H1 (cell line): Measurements from ENCODE around the gene DUSP3. TPM values are rescaled to one million over a fixed set of nuclear protein-coding genes. Genes with fewer than 3 reads are reported as not detected.

Experiments used
- CTCF ChIA-PET: fragments of 300-600 bp; sonication (Branson Sonifier 250); formaldehyde crosslinking; loops from one replicate; lab custom pipeline; 2021; ENCODE audit not compliant: partially characterized antibody; lab: Charles Lee
- POLR2A ChIA-PET: fragments of 300-600 bp; sonication (Branson Sonifier 250); formaldehyde crosslinking; loops from one replicate; lab custom pipeline; 2021; ENCODE audit warnings: inconsistent platforms; ENCODE audit not compliant: partially characterized antibody; lab: Charles Lee
- DNase-seq, 2 experiments: peaks; one replicate each; pipeline versions ENCODE4 v3.0.0 to v3.0.0-alpha.2; 2010 to 2022; ENCODE audit warnings: low spot score in 2 of 2, low read depth in 1 of 2, mixed read lengths in 1 of 2
- FAIRE-seq: peaks from 2 replicates; lab custom pipeline; 2011; peaks lifted over from hg19 to GRCh38; lab: Jason Lieb, UNC
- H2AFZ ChIP-seq: 2 replicates; pipeline ENCODE4 v1.8.1; 2012; ENCODE audit warnings: low read length, inconsistent platforms
- H2AK5ac ChIP-seq: 2 replicates; pipeline ENCODE4 v1.6.1; 2013; ENCODE audit warnings: low read depth, low read length
- H2BK120ac ChIP-seq: replicated peaks from 2 replicates; pipeline ENCODE3; 2013; ENCODE audit warnings: low read depth, low read length, inconsistent platforms
- H2BK12ac ChIP-seq: 2 replicates; pipeline ENCODE4 v1.6.1; 2013; ENCODE audit warnings: low read depth, low read length
- H2BK15ac ChIP-seq: 2 replicates; pipeline ENCODE4 v1.6.1; 2013; ENCODE audit warnings: low read length
- H2BK20ac ChIP-seq: 2 replicates; pipeline ENCODE4 v1.6.1; 2013; ENCODE audit warnings: low read length
- H2BK5ac ChIP-seq: 2 replicates; pipeline ENCODE4 v1.6.1; 2013; ENCODE audit warnings: low read depth, low read length
- H3K14ac ChIP-seq: 2 replicates; pipeline ENCODE4 v1.6.1; 2013; ENCODE audit warnings: inconsistent platforms; ENCODE audit not compliant: insufficient read length
- H3K18ac ChIP-seq: 2 replicates; pipeline ENCODE4 v1.6.1; 2013; ENCODE audit warnings: low read length; ENCODE audit errors: extremely low read depth
- H3K23ac ChIP-seq: 2 replicates; pipeline ENCODE4 v1.6.1; 2013; ENCODE audit warnings: inconsistent platforms; ENCODE audit not compliant: insufficient read length
- H3K23me2 ChIP-seq: 2 replicates; pipeline ENCODE4 v1.6.1; 2013; ENCODE audit warnings: low read depth, low read length
- H3K27ac ChIP-seq: 2 replicates; pipeline ENCODE4 v1.6.1; 2011; ENCODE audit warnings: low read depth, low read length, inconsistent platforms
- H3K27me3 ChIP-seq, 4 experiments: replicated peaks in 1 of 4; 1 replicate in 1 of 4; 2 replicates in 3 of 4; pipeline versions ENCODE4 v1.6.1 to v1.8.1; 2011 to 2013; ENCODE audit warnings: low read length in 3 of 4, mild to moderate bottlenecking in 3 of 4, inconsistent platforms in 2 of 4, mixed read lengths in 2 of 4, moderate library complexity in 1 of 4; ENCODE audit not compliant: control insufficient read depth in 3 of 4, insufficient read depth in 3 of 4; ENCODE audit errors: extremely low read depth in 1 of 4
- H3K36me3 ChIP-seq, 4 experiments: 2 replicates each; pipeline versions ENCODE4 v1.6.1 to v1.8.1; 2011 to 2013; ENCODE audit warnings: mild to moderate bottlenecking in 4 of 4, low read length in 3 of 4, moderate library complexity in 2 of 4, control low read depth in 1 of 4, inconsistent platforms in 1 of 4; ENCODE audit not compliant: insufficient read depth in 4 of 4, control insufficient read depth in 2 of 4
- H3K4ac ChIP-seq: replicated peaks from 2 replicates; pipeline ENCODE3; 2013; ENCODE audit warnings: low read length, low read depth, mixed read lengths, inconsistent platforms; ENCODE audit not compliant: insufficient read length
- H3K4me1 ChIP-seq, 4 experiments: replicated peaks in 1 of 4; 1 replicate in 1 of 4; 2 replicates in 3 of 4; pipeline versions ENCODE4 v1.6.1 to v1.8.1; 2011 to 2013; ENCODE audit warnings: low read length in 3 of 4, inconsistent platforms in 2 of 4, mixed read lengths in 1 of 4; ENCODE audit not compliant: insufficient read depth in 4 of 4, control insufficient read depth in 3 of 4
- H3K4me2 ChIP-seq, 2 experiments: 2 replicates each; pipeline versions ENCODE4 v1.6.1 to v1.8.1; 2011 to 2013; ENCODE audit warnings: low read depth in 2 of 2, low read length in 2 of 2, control low read depth in 1 of 2, inconsistent platforms in 1 of 2, mild to moderate bottlenecking in 1 of 2; ENCODE audit not compliant: insufficient read depth in 1 of 2
- H3K4me3 ChIP-seq, 4 experiments: fragments of 200-600, 300-600 bp in 1 of 4; sonication (generic), shearing (Covaris generic), sonication (Bioruptor Twin) in 1 of 4; 2 replicates each; pipeline versions ENCODE4 v1.5.1 to v1.8.1; 2011 to 2016; ENCODE audit warnings: low read length in 4 of 4, low read depth in 3 of 4, control low read depth in 2 of 4, inconsistent platforms in 2 of 4, mild to moderate bottlenecking in 2 of 4, mixed read lengths in 1 of 4, moderate library complexity in 1 of 4; ENCODE audit not compliant: insufficient read depth in 2 of 4; ENCODE audit errors: extremely low read depth in 1 of 4
- H3K56ac ChIP-seq: replicated peaks from 2 replicates; pipeline ENCODE3; 2013; ENCODE audit warnings: low read depth, mild to moderate bottlenecking, mixed read lengths, low read length, inconsistent platforms; ENCODE audit not compliant: insufficient read length
- H3K79me1 ChIP-seq: 2 replicates; pipeline ENCODE4 v1.6.1; 2013; ENCODE audit warnings: low read depth, low read length, control low read depth
- H3K79me2 ChIP-seq, 2 experiments: 2 replicates each; pipeline versions ENCODE4 v1.6.1 to v1.8.1; 2012 to 2013; ENCODE audit warnings: low read length in 2 of 2, mild to moderate bottlenecking in 2 of 2, inconsistent platforms in 1 of 2; ENCODE audit not compliant: insufficient read depth in 2 of 2, control insufficient read depth in 1 of 2
- H3K9ac ChIP-seq, 4 experiments: replicated peaks in 1 of 4; 1 replicate in 1 of 4; 2 replicates in 3 of 4; pipeline versions ENCODE4 v1.6.1 to v1.8.1; 2011 to 2013; ENCODE audit warnings: low read depth in 3 of 4, low read length in 3 of 4, control low read depth in 2 of 4, mild to moderate bottlenecking in 2 of 4, moderate library complexity in 2 of 4, inconsistent platforms in 1 of 4; ENCODE audit errors: extremely low read depth in 1 of 4
- H3K9me3 ChIP-seq, 2 experiments: 2 replicates each; pipeline versions ENCODE4 v1.6.1 to v1.8.1; 2012 to 2013; ENCODE audit warnings: mild to moderate bottlenecking in 2 of 2, moderate library complexity in 2 of 2, control low read depth in 1 of 2, inconsistent platforms in 1 of 2, low read depth in 1 of 2, low read length in 1 of 2, mixed read lengths in 1 of 2; ENCODE audit not compliant: insufficient read depth in 2 of 2
- H4K20me1 ChIP-seq, 2 experiments: replicated peaks in 1 of 2; 2 replicates each; pipeline versions ENCODE3 to v1.8.1; 2011 to 2013; ENCODE audit warnings: inconsistent platforms in 2 of 2, low read length in 2 of 2, mild to moderate bottlenecking in 1 of 2; ENCODE audit not compliant: insufficient read depth in 2 of 2, control insufficient read depth in 1 of 2
- H4K5ac ChIP-seq: 2 replicates; pipeline ENCODE4 v1.6.1; 2013; ENCODE audit warnings: low read length, low read depth, mixed read lengths, inconsistent platforms; ENCODE audit not compliant: insufficient read length
- H4K8ac ChIP-seq: 2 replicates; pipeline ENCODE4 v1.8.0; 2013; ENCODE audit warnings: mild to moderate bottlenecking, moderate library complexity, low read length, inconsistent platforms; ENCODE audit not compliant: insufficient read depth; ENCODE audit errors: extremely low read depth
- H4K91ac ChIP-seq: replicated peaks from 2 replicates; pipeline ENCODE3; 2013; ENCODE audit warnings: low read length, mixed read lengths, inconsistent platforms; ENCODE audit not compliant: insufficient read length
- CBX8 ChIP-seq: fragments of 300-800, 300-1000 bp; sonication (generic); IDR thresholded peaks from 2 replicates; pipeline ENCODE4 v1.7.1; 2016; ENCODE audit warnings: low read depth, low read length, borderline replicate concordance
- CREB1 ChIP-seq: IDR thresholded peaks from 2 replicates; pipeline ENCODE4 v1.6.1; 2012; ENCODE audit warnings: inconsistent platforms
- EGR1 ChIP-seq: IDR thresholded peaks from 2 replicates; pipeline ENCODE4 v1.6.1; 2011; ENCODE audit warnings: low read depth, low read length, borderline replicate concordance
- KDM4A ChIP-seq: IDR thresholded peaks from one replicate; pipeline ENCODE4 v1.7.1; 2012; ENCODE audit warnings: low read depth, mild to moderate bottlenecking, moderate library complexity, low read length, inconsistent platforms; ENCODE audit not compliant: severe bottlenecking
- PHF8 ChIP-seq: fragments of 200-600 bp; sonication (generic); conservative IDR thresholded peaks from 2 replicates; pipeline ENCODE4 v1.7.1; 2012; ENCODE audit warnings: low read depth, mild to moderate bottlenecking, inconsistent platforms, low read length, moderate library complexity
- SIRT6 ChIP-seq: IDR thresholded peaks from one replicate; pipeline ENCODE4 v1.7.1; 2012; ENCODE audit warnings: low read length, inconsistent platforms
- ZNF274 ChIP-seq: IDR thresholded peaks from 2 replicates; pipeline ENCODE4 v1.7.0; 2012; ENCODE audit warnings: low read length, borderline replicate concordance; ENCODE audit errors: extremely low read depth
- WGBS, 2 experiments: shearing (Covaris generic) in 1 of 2; methylation state at CpG; one replicate each; pipeline versions ENCODE4 v1.1.6 to v1.1.7; 2013 to 2015; ENCODE audit warnings: low lambda C conversion rate in 2 of 2, mixed read lengths in 2 of 2, inconsistent platforms in 1 of 2, low coverage in 1 of 2, missing lambda C conversion rate in 1 of 2; ENCODE audit not compliant: insufficient replicate concordance in 2 of 2, insufficient coverage in 1 of 2, insufficient read length in 1 of 2; ENCODE audit errors: extremely low coverage in 1 of 2, missing lambda C conversion rate in 1 of 2; 5-methylcytosine and 5-hydroxymethylcytosine counted together
- polyA plus RNA-seq, 7 experiments: library from polyadenylated mRNA; depleted of rRNA in 3 of 7; stranded (reverse) in 5 of 7; unstranded in 2 of 7; fragments of >200 nt in 5 of 7; fragments of 200-250 nt in 2 of 7; gene quantifications; 1 replicate in 5 of 7; 2 replicates in 1 of 7; 4 replicates in 1 of 7; pipeline versions ENCODE4 v1.2.1 to v1.2.3, GENCODE V29; 2011 to 2013; ENCODE audit warnings: missing spikeins in 2 of 7, mixed read lengths in 2 of 7
- total RNA-seq: library from RNA; stranded (reverse); fragmentation: NEBNext Ultra II Directional; extraction: Animal tissue kit (Norgen Biotek cat#: 25700); gene quantifications from 2 replicates; pipeline ENCODE4 v1.2.1, GENCODE V29; 2021
- TF ChIP-seq, protein P1 (sequence below): IDR thresholded peaks from 2 replicates; pipeline ENCODE4 v1.6.1; 2012; ENCODE audit warnings: inconsistent platforms
- TF ChIP-seq, protein P2 (sequence below): IDR thresholded peaks from 2 replicates; pipeline ENCODE4 v1.6.1; 2011; ENCODE audit warnings: low read length, improper control_type of control experiment

The DUSP3 gene
- total and polyA plus RNA-seq, 2 of the 8 experiments (the other 6 are each of a cell fraction or from before 2014, with no cell fraction given) = 15.1 to 21.2 TPM

DNA sequence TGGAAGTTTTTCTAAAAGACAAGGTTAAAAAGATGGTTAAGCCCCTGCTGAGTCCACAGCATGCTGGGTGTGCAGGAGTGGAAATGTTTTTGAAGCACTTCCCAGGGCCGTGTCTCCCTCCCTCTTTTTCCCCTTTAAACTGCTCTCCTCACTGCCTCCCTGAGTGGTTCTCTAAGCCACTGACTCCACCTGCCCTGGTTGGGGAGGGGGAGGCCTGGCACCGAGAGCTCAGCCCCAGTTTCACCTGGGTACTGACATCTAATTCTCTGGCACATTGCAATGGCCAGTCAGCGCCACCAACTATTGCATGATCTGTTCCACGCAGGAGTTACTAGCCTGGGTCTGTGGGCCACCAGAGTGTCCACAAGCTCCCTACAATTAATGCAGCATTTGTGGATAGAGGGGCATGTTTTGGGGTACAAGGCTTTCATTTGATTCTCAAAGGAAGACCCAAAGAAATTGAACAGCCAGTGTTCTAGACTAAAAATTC lies 31.5 kb upstream of the DUSP3 start:
- H4K8ac ChIP-seq = no peak overlapping the region
- H3K23ac ChIP-seq = no peak overlapping the region
- no peak overlapping the region for H4K91ac ChIP-seq
- no peaks in the 10 kb centered on the region for H3K79me1 ChIP-seq
- no peak overlapping the region for H3K4me2 ChIP-seq
- H3K79me2 ChIP-seq = no peaks in the 10 kb centered on the region
- CTCF ChIA-PET = interaction anchor here (3.3 kb wide), 1 partner anchor 36 kb away, joined by 10 read pairs; the partner anchor contains the start of gene CD300LG
- no peaks in the 10 kb centered on the region for H3K27me3 ChIP-seq
- H2BK12ac ChIP-seq = no peak overlapping the region
- H3K9me3 ChIP-seq = no peaks in the 10 kb centered on the region
- no peaks in the 10 kb centered on the region for H3K23me2 ChIP-seq
- H3K4me3 ChIP-seq = no peak overlapping the region
- no peak overlapping the region for H3K18ac ChIP-seq
- H3K27ac ChIP-seq = no peak overlapping the region
- no peak for DNase-seq
- no peak overlapping the region for H3K56ac ChIP-seq
- H4K5ac ChIP-seq = no peak overlapping the region
- no peak overlapping the region for H2BK120ac ChIP-seq
- H3K36me3 ChIP-seq = no peaks in the 10 kb centered on the region
- no peak overlapping the region for H2BK5ac ChIP-seq
- peaks cover 0 to 4% (median 1%) of the 10 kb centered on the region in 4 experiments; a peak in 1 of 7 replicates for H3K4me1 ChIP-seq
- no peak overlapping the region for H3K14ac ChIP-seq
- TF ChIP-seq CBX8 (no peak), ZNF274 (no peak), EGR1 (no peak), SIRT6 (no peak), KDM4A (no peak), PHF8 (no peak), CREB1 (no peak)
- TF ChIP-seq, protein P1, sequence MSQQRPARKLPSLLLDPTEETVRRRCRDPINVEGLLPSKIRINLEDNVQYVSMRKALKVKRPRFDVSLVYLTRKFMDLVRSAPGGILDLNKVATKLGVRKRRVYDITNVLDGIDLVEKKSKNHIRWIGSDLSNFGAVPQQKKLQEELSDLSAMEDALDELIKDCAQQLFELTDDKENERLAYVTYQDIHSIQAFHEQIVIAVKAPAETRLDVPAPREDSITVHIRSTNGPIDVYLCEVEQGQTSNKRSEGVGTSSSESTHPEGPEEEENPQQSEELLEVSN = no peak
- TF ChIP-seq, protein P2, sequence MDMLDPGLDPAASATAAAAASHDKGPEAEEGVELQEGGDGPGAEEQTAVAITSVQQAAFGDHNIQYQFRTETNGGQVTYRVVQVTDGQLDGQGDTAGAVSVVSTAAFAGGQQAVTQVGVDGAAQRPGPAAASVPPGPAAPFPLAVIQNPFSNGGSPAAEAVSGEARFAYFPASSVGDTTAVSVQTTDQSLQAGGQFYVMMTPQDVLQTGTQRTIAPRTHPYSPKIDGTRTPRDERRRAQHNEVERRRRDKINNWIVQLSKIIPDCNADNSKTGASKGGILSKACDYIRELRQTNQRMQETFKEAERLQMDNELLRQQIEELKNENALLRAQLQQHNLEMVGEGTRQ = no peak
- TF ChIP-seq, all 59 proteins: peak for 0
- no peak overlapping the region for H3K9ac ChIP-seq
- H2BK15ac ChIP-seq = no peak overlapping the region
- H2BK20ac ChIP-seq = no peak overlapping the region
- 81% methylated on average over 4 of the region's 4 CpGs; no CpG with 5 or more reads in 1 of the 2 experiments for WGBS, 2 experiments
- H3K4ac ChIP-seq = no peak overlapping the region
- no peak overlapping the region for H2AK5ac ChIP-seq
- POLR2A ChIA-PET = interaction anchor here (0.8 to 1.2 kb wide), 6 partner anchors 9 to 36 kb away, joined by 3 to 4 read pairs (median 4); partner anchors contain the start of genes CD300LG and DUSP3
- H2AFZ ChIP-seq = no peak overlapping the region
- H4K20me1 ChIP-seq = peaks cover 0 to 1% of the 10 kb centered on the region in 2 experiments
- no peak for FAIRE-seq
